Progenitor cell of endocrine pancreas (in vitro differentiated cells): ENCODE measurements around the gene RERE. TPM values are rescaled to one million over a fixed set of nuclear protein-coding genes. Genes with fewer than 3 reads are reported as not detected.
A peak's percentile ranks its signal among the peaks of the same experiment; 100 is the strongest.

Experiments used
- DNase-seq: peaks from one replicate; pipeline ENCODE4 v3.0.0; 2021; ENCODE audit warnings: low spot score; ENCODE audit not compliant: unreplicated experiment
- H3K27ac Mint-ChIP-seq: 2 replicates; pipeline ENCODE4 v1.8.0; 2021; ENCODE audit warnings: mild to moderate bottlenecking, moderate library complexity, mixed read lengths
- H3K27me3 Mint-ChIP-seq: 2 replicates; pipeline ENCODE4 v1.8.0; 2021; ENCODE audit warnings: mixed read lengths
- H3K36me3 Mint-ChIP-seq: 2 replicates; pipeline ENCODE4 v1.8.0; 2022; ENCODE audit warnings: mixed read lengths; ENCODE audit not compliant: insufficient read depth
- H3K4me1 Mint-ChIP-seq: 2 replicates; pipeline ENCODE4 v1.8.0; 2021; ENCODE audit warnings: low read depth, mixed read lengths
- H3K4me3 Mint-ChIP-seq: 2 replicates; pipeline ENCODE4 v1.8.0; 2021; ENCODE audit warnings: low read depth, mild to moderate bottlenecking, moderate library complexity, mixed read lengths
- H3K9me3 Mint-ChIP-seq: 2 replicates; pipeline ENCODE4 v1.8.0; 2021; ENCODE audit warnings: low read depth, mixed read lengths
- total RNA-seq: library from RNA; stranded (reverse); gene quantifications from 2 replicates; pipeline ENCODE4 v1.2.1, GENCODE V29; 2021
- TF ChIP-seq, protein P1 (sequence below): fragments of 200-600 bp; sonication (generic); IDR thresholded peaks from one replicate; pipeline ENCODE4 v1.5.0; 2021; ENCODE audit warnings: antibody characterized with exemption, mild to moderate bottlenecking; ENCODE audit not compliant: unreplicated experiment

The RERE gene
- total RNA-seq, 1 donor from 2014 or later, result 329 TPM

GRCh38 chr1:8690253-8690525 is 127.3 kb downstream of the RERE start:
- no peaks in the 10 kb centered on the region for H3K9me3 Mint-ChIP-seq
- no peak overlapping the region for H3K4me3 Mint-ChIP-seq
- TF ChIP-seq, protein P1, sequence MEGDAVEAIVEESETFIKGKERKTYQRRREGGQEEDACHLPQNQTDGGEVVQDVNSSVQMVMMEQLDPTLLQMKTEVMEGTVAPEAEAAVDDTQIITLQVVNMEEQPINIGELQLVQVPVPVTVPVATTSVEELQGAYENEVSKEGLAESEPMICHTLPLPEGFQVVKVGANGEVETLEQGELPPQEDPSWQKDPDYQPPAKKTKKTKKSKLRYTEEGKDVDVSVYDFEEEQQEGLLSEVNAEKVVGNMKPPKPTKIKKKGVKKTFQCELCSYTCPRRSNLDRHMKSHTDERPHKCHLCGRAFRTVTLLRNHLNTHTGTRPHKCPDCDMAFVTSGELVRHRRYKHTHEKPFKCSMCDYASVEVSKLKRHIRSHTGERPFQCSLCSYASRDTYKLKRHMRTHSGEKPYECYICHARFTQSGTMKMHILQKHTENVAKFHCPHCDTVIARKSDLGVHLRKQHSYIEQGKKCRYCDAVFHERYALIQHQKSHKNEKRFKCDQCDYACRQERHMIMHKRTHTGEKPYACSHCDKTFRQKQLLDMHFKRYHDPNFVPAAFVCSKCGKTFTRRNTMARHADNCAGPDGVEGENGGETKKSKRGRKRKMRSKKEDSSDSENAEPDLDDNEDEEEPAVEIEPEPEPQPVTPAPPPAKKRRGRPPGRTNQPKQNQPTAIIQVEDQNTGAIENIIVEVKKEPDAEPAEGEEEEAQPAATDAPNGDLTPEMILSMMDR, result no peak
- no peak for DNase-seq
- H3K27me3 Mint-ChIP-seq, result no peaks in the 10 kb centered on the region
- peaks cover 59% of the 10 kb centered on the region for H3K4me1 Mint-ChIP-seq
- H3K36me3 Mint-ChIP-seq, result peaks cover 11% of the 10 kb centered on the region
- peak overlapping the region; percentile 34 for H3K27ac Mint-ChIP-seq

- DNase-seq, result no peak
- Mint-ChIP-seq H3K4me1 (peaks cover 56% of the 10 kb centered on the region), H3K4me3 (no peak overlapping the region), H3K27me3 (no peaks in the 10 kb centered on the region), H3K27ac (peak overlapping the region; percentile 63), H3K9me3 (no peaks in the 10 kb centered on the region), H3K36me3 (peaks cover 11% of the 10 kb centered on the region)
- TF ChIP-seq, protein P1, result no peak
Measured at GRCh38 chr1:8689431-8690252, 127.8 kb downstream of the RERE start.

- Mint-ChIP-seq H3K4me3 (no peak overlapping the region), H3K9me3 (no peaks in the 10 kb centered on the region), H3K4me1 (peaks cover 43% of the 10 kb centered on the region), H3K27ac (no peak overlapping the region), H3K27me3 (no peaks in the 10 kb centered on the region), H3K36me3 (peaks cover 11% of the 10 kb centered on the region)
- no peak for DNase-seq
- TF ChIP-seq, protein P1, result no peak
Measured at GRCh38 chr1:8687538-8687937, 129.9 kb downstream of the RERE start.

- H3K9me3 Mint-ChIP-seq, result no peaks in the 10 kb centered on the region
- H3K27ac Mint-ChIP-seq, result peak overlapping the region; percentile 80
- no peak for DNase-seq
- TF ChIP-seq, protein P1, result no peak
- H3K36me3 Mint-ChIP-seq, result peaks cover 11% of the 10 kb centered on the region
- peaks cover 43% of the 10 kb centered on the region for H3K4me1 Mint-ChIP-seq
- H3K27me3 Mint-ChIP-seq, result no peaks in the 10 kb centered on the region
- no peak overlapping the region for H3K4me3 Mint-ChIP-seq
Measured at GRCh38 chr1:8687039-8687438, 130.4 kb downstream of the RERE start.

DNA sequence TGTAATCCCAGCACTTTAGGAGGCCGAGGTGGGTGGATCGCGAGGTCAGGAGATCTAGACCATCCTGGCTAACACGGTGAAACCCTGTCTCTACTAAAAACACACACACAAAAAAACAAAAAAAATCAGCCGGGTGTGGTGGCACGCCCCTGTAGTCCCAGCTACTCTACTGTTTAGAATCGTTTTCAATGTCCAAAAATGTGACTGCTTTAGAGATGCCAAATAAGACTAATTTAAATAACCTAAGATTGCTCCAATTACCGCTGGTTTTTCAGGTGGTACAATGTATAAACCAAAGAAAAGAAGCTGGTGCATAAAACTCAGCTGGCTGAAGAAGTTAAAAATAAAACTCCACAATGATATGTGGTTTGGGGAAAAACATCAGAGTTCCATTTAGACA is 132.0 kb downstream of the RERE start:
- Mint-ChIP-seq H3K9me3 (no peaks in the 10 kb centered on the region), H3K27me3 (no peaks in the 10 kb centered on the region), H3K4me1 (peaks cover 32% of the 10 kb centered on the region), H3K4me3 (no peak overlapping the region), H3K36me3 (peaks cover 11% of the 10 kb centered on the region), H3K27ac (peak overlapping the region; percentile 42)
- DNase-seq, result no peak
- TF ChIP-seq, protein P1, result no peak
